SU-DHL-6 (cell line): ENCODE measurements around the gene TOP1.

Experiments used
- H2AFZ ChIP-seq: fragments of 200-600 bp; sonication (generic); 2 replicates; pipeline ENCODE4 v1.6.1; 2014; ENCODE audit warnings: low read depth, mild to moderate bottlenecking, moderate library complexity, mixed read lengths, antibody characterized with exemption, low read length; ENCODE audit not compliant: severe bottlenecking
- H3F3A ChIP-seq: fragments of 200-600 bp; shearing (Covaris generic); 2 replicates; pipeline ENCODE4 v1.6.0; 2016; ENCODE audit warnings: antibody characterized with exemption, mild to moderate bottlenecking; ENCODE audit not compliant: insufficient read depth
- H3K27ac ChIP-seq: fragments of 200-600 bp; sonication (generic); 2 replicates; pipeline ENCODE4 v1.5.1; 2016; ENCODE audit warnings: low read depth, mild to moderate bottlenecking, low read length, moderate library complexity, mixed read lengths
- H3K27me3 ChIP-seq: fragments of 200-600 bp; sonication (generic), shearing (Covaris generic); 2 replicates; pipeline ENCODE4 v1.6.0; 2014; ENCODE audit warnings: mild to moderate bottlenecking, low read length
- H3K36me3 ChIP-seq: fragments of 200-600 bp; sonication (generic); 2 replicates; pipeline ENCODE4 v1.6.1; 2014; ENCODE audit warnings: mild to moderate bottlenecking, low read length, mixed read lengths
- H3K4me2 ChIP-seq: fragments of 300-600, 200-600 bp; shearing (Covaris generic), sonication (generic); 2 replicates; pipeline ENCODE4 v1.6.0; 2014; ENCODE audit warnings: low read length, low read depth, mild to moderate bottlenecking; ENCODE audit not compliant: poor library complexity, severe bottlenecking
- H3K4me3 ChIP-seq: fragments of 200-600 bp; sonication (generic); 2 replicates; pipeline ENCODE4 v1.5.1; 2014; ENCODE audit warnings: antibody characterized with exemption, low read length, mild to moderate bottlenecking, mixed read lengths; ENCODE audit not compliant: insufficient read depth, poor library complexity, severe bottlenecking
- H3K79me2 ChIP-seq: fragments of 200-600 bp; sonication (generic); 2 replicates; pipeline ENCODE4 v1.6.1; 2014; ENCODE audit warnings: mild to moderate bottlenecking, low read length, moderate library complexity; ENCODE audit not compliant: insufficient read depth
- H3K9ac ChIP-seq: fragments of 200-600 bp; sonication (generic); 2 replicates; pipeline ENCODE4 v1.7.0; 2014; ENCODE audit warnings: mild to moderate bottlenecking, low read length
- H3K9me2 ChIP-seq: fragments of 200-600 bp; sonication (generic); replicated peaks from 2 replicates; pipeline ENCODE4 v1.6.1; 2014; ENCODE audit warnings: low read length; ENCODE audit not compliant: insufficient read depth
- H3K9me3 ChIP-seq: fragments of 200-600 bp; sonication (generic); 2 replicates; pipeline ENCODE4 v1.6.1; 2014; ENCODE audit warnings: low read length, mixed read lengths; ENCODE audit not compliant: insufficient read depth
- H4K20me1 ChIP-seq: fragments of 200-600 bp; sonication (generic); 2 replicates; pipeline ENCODE4 v1.6.1; 2014; ENCODE audit warnings: low read depth, mild to moderate bottlenecking, antibody characterized with exemption, low read length, moderate library complexity, mixed read lengths
- EZH2phosphoT487 ChIP-seq: fragments of 200-600 bp; sonication (generic), shearing (Covaris generic); conservative IDR thresholded peaks from 2 replicates; pipeline ENCODE4 v1.6.1; 2018; ENCODE audit warnings: mild to moderate bottlenecking, antibody characterized with exemption, low read length, moderate library complexity, mixed read lengths
- TF ChIP-seq, protein P1 (sequence below): fragments of 200-600 bp; sonication (generic); IDR thresholded peaks from one replicate; pipeline ENCODE4 v1.5.1; 2017; ENCODE audit warnings: antibody characterized with exemption, mild to moderate bottlenecking, low read length, moderate library complexity; ENCODE audit not compliant: insufficient read depth, poor library complexity, severe bottlenecking

Gene TOP1

DNA sequence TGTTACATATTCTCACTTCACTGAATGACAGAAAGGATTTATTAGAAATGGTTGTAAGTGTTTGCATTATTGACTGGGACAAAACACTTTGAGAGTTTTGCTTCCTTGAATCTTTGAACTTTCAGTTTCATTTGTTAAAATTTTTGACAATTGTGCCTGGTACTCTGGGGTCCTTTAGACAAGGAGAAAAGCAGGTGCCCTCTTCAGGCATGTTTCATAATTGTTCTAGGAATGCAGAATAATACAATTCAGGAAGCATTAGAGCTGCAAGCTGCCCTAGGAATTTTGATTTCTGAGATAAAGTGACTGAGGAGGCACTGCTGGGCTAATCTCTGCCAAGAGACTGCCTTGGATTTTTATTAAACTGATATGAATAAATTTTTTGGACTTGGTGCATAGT, 49.7 kb downstream of the TOP1 start:
- H3K27ac ChIP-seq, result no peak overlapping the region
- TF ChIP-seq, protein P1, sequence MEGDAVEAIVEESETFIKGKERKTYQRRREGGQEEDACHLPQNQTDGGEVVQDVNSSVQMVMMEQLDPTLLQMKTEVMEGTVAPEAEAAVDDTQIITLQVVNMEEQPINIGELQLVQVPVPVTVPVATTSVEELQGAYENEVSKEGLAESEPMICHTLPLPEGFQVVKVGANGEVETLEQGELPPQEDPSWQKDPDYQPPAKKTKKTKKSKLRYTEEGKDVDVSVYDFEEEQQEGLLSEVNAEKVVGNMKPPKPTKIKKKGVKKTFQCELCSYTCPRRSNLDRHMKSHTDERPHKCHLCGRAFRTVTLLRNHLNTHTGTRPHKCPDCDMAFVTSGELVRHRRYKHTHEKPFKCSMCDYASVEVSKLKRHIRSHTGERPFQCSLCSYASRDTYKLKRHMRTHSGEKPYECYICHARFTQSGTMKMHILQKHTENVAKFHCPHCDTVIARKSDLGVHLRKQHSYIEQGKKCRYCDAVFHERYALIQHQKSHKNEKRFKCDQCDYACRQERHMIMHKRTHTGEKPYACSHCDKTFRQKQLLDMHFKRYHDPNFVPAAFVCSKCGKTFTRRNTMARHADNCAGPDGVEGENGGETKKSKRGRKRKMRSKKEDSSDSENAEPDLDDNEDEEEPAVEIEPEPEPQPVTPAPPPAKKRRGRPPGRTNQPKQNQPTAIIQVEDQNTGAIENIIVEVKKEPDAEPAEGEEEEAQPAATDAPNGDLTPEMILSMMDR, result no peak
- no peak for TF ChIP-seq EZH2phosphoT487
- no peaks in the 10 kb centered on the region for H4K20me1 ChIP-seq
- no peaks in the 10 kb centered on the region for H3K9me3 ChIP-seq
- H3K4me2 ChIP-seq, result no peak overlapping the region
- peaks cover 31% of the 10 kb centered on the region for H3K79me2 ChIP-seq
- H3K9me2 ChIP-seq, result no peaks in the 10 kb centered on the region
- no peaks in the 10 kb centered on the region for H3K27me3 ChIP-seq
- no peak overlapping the region for H2AFZ ChIP-seq
- no peak overlapping the region for H3K9ac ChIP-seq
- H3K36me3 ChIP-seq, result peaks cover 51% of the 10 kb centered on the region
- H3K4me3 ChIP-seq, result no peak overlapping the region
- no peaks in the 10 kb centered on the region for H3F3A ChIP-seq

DNA sequence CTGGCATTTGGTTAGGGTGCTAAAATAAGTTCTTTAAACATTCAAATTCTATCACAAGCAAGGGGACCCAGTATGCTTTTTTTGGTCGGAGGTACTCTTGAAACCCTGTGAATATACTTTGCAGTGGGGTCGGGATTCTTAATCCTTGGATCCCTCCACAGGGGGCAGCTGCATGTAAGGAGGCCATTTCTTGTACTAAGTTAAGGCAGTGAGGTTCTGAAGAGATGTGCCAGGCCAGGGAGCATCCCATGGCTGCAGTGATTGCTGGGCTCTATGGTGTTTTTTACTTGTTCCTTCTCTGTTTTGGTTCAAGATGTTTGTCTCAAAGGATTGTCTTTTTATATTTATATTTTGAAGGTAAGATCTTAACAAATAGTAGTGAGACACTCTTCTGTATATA, 50.4 kb downstream of the TOP1 start:
- Histone ChIP-seq H3K9ac (no peak overlapping the region), H3F3A (no peaks in the 10 kb centered on the region), H3K79me2 (peaks cover 23% of the 10 kb centered on the region), H4K20me1 (no peaks in the 10 kb centered on the region), H2AFZ (no peak overlapping the region), H3K4me2 (no peak overlapping the region), H3K9me3 (no peaks in the 10 kb centered on the region), H3K36me3 (peaks cover 56% of the 10 kb centered on the region), H3K9me2 (no peaks in the 10 kb centered on the region), H3K27me3 (no peaks in the 10 kb centered on the region), H3K27ac (no peak overlapping the region), H3K4me3 (no peak overlapping the region)
- TF ChIP-seq EZH2phosphoT487, result no peak
- TF ChIP-seq, protein P1, result no peak

DNA sequence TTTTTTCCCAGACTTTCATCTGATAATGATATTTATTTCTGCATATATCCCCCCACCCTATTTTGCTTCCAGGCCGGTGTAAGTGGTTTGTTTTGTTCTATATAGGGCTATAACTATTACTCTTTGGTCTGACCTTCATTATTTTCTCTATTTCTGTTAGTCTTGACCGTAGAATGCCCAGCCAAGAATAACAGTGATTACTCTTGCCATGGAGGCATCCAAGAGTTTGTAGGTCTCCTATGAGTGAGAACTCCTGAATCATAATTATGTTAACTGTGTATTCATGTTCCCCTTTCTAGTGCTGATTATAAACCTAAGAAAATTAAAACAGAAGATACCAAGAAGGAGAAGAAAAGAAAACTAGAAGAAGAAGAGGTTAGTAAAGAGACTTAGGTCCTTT, 52.2 kb downstream of the TOP1 start:
- Histone ChIP-seq H3K9me3 (no peaks in the 10 kb centered on the region), H3K4me3 (no peak overlapping the region), H4K20me1 (no peaks in the 10 kb centered on the region), H3K9me2 (no peaks in the 10 kb centered on the region), H3K4me2 (no peak overlapping the region), H3K27ac (no peak overlapping the region), H3K27me3 (no peaks in the 10 kb centered on the region), H3F3A (no peaks in the 10 kb centered on the region), H2AFZ (no peak overlapping the region), H3K36me3 (peaks cover 69% of the 10 kb centered on the region), H3K9ac (no peak overlapping the region), H3K79me2 (peaks cover 8% of the 10 kb centered on the region; the same call in 1 of the 2 replicates)
- TF ChIP-seq EZH2phosphoT487, result no peak
- TF ChIP-seq, protein P1, result no peak
